ENCODE data around the gene COL4A1. TPM values are rescaled to one million over a fixed set of nuclear protein-coding genes. Genes with fewer than 3 reads are reported as not detected.
A peak's percentile ranks its signal among the peaks of the same experiment; 100 is the strongest.

The COL4A1 gene
- total RNA-seq, 1 donor from 2014 or later, result 1,882 TPM

GRCh38 chr13:110291286-110291685, 15.7 kb downstream of the COL4A1 start:
- DNase-seq, result no peak

GRCh38 chr13:110290826-110291225, 16.1 kb downstream of the COL4A1 start:
- no peak for DNase-seq

- DNase-seq, result no peak
Observed at GRCh38 chr13:110290153-110290552, 16.8 kb downstream of the COL4A1 start.

- DNase-seq, result no peak
Observed at GRCh38 chr13:110289661-110290060, 17.3 kb downstream of the COL4A1 start.

GRCh38 chr13:110289174-110289573, 17.8 kb downstream of the COL4A1 start:
- no peak for DNase-seq

GRCh38 chr13:110286833-110287819, 19.8 kb downstream of the COL4A1 start:
- DNase-seq, result no peak

- no peak for DNase-seq
Observed at GRCh38 chr13:110285991-110286832, 20.7 kb downstream of the COL4A1 start.

GRCh38 chr13:110284779-110285484, 22.0 kb downstream of the COL4A1 start:
- no peak for DNase-seq

GRCh38 chr13:110283736-110284517, 23.0 kb downstream of the COL4A1 start:
- DNase-seq, result no peak

- DNase-seq, result no peak
Observed at GRCh38 chr13:110282316-110282841, 24.6 kb downstream of the COL4A1 start.

GRCh38 chr13:110281736-110282135, 25.2 kb downstream of the COL4A1 start:
- no peak for DNase-seq

GRCh38 chr13:110280985-110281688, 25.8 kb downstream of the COL4A1 start:
- no peak for DNase-seq

- no peak for DNase-seq
Observed at GRCh38 chr13:110280231-110280813, 26.6 kb downstream of the COL4A1 start.

- no peak for DNase-seq
Observed at GRCh38 chr13:110279684-110280083, 27.3 kb downstream of the COL4A1 start.

- DNase-seq, result no peak
Observed at GRCh38 chr13:110278859-110279258, 28.1 kb downstream of the COL4A1 start.

GRCh38 chr13:110277357-110277975, 29.5 kb downstream of the COL4A1 start:
- no peak for DNase-seq

- no peak for DNase-seq
Observed at GRCh38 chr13:110276553-110276950, 30.4 kb downstream of the COL4A1 start.

- no peak for DNase-seq
Observed at GRCh38 chr13:110275931-110276552, 30.9 kb downstream of the COL4A1 start.

GRCh38 chr13:110274687-110275086, 32.3 kb downstream of the COL4A1 start:
- DNase-seq, result peak; percentile 39

- DNase-seq, result no peak
Observed at GRCh38 chr13:110273254-110273653, 33.7 kb downstream of the COL4A1 start.
